ENCODE results near the gene F13B.
"Not testable (repeated sequence)": the region's sequence is repeated elsewhere in the genome, so short reads cannot be mapped to it uniquely, and the experiment has no call there.

F13B gene

GRCh38 chr1:197063212-197063611 is 3.8 kb downstream of the F13B start:
- H3K27me3 ChIP-seq (ENCODE audit: control insufficient read depth in 5 of 5, insufficient read depth in 4 of 5, low read length in 5 of 5), result no peaks in the 10 kb centered on the region
- H3K4me1 ChIP-seq (ENCODE audit: control insufficient read depth in 5 of 5, insufficient read depth in 5 of 5, low read length in 5 of 5), result no peaks in the 10 kb centered on the region
- no peak overlapping the region for H3K9ac ChIP-seq (ENCODE audit: low read length in 5 of 5)
- no peak overlapping the region for H3K4me3 ChIP-seq (ENCODE audit: low read depth in 1 of 5, low read length in 5 of 5)
- no peak overlapping the region for H3K27ac ChIP-seq (ENCODE audit: low read depth, low read length)
- no peaks in the 10 kb centered on the region for H3K36me3 ChIP-seq (ENCODE audit: control insufficient read depth in 5 of 5, insufficient read depth in 5 of 5, low read length in 5 of 5)
- H3K9me3 ChIP-seq (ENCODE audit: control insufficient read depth in 5 of 5, low read length in 5 of 5), result no peaks in the 10 kb centered on the region

GRCh38 chr1:197062692-197063091 is 4.4 kb downstream of the F13B start:
- Histone ChIP-seq H3K27ac (ENCODE audit: low read depth, low read length) (no peak overlapping the region), H3K9me3 (ENCODE audit: control insufficient read depth in 5 of 5, low read length in 5 of 5) (no peaks in the 10 kb centered on the region), H3K36me3 (ENCODE audit: control insufficient read depth in 5 of 5, insufficient read depth in 5 of 5, low read length in 5 of 5) (no peaks in the 10 kb centered on the region), H3K4me3 (ENCODE audit: low read depth in 1 of 5, low read length in 5 of 5) (no peak overlapping the region), H3K27me3 (ENCODE audit: control insufficient read depth in 5 of 5, insufficient read depth in 4 of 5, low read length in 5 of 5) (no peaks in the 10 kb centered on the region), H3K9ac (ENCODE audit: low read length in 5 of 5) (no peak overlapping the region), H3K4me1 (ENCODE audit: control insufficient read depth in 5 of 5, insufficient read depth in 5 of 5, low read length in 5 of 5) (no peaks in the 10 kb centered on the region)

GRCh38 chr1:197049100-197049499 is 18.0 kb downstream of the F13B start:
- H3K4me3 ChIP-seq (ENCODE audit: low read depth in 1 of 5, low read length in 5 of 5), result no peak overlapping the region
- no peak overlapping the region for H3K9ac ChIP-seq (ENCODE audit: low read length in 5 of 5)
- no peaks in the 10 kb centered on the region for H3K9me3 ChIP-seq (ENCODE audit: control insufficient read depth in 5 of 5, low read length in 5 of 5)
- no peaks in the 10 kb centered on the region for H3K27me3 ChIP-seq (ENCODE audit: control insufficient read depth in 5 of 5, insufficient read depth in 4 of 5, low read length in 5 of 5)
- no peak overlapping the region for H3K27ac ChIP-seq (ENCODE audit: low read depth, low read length)
- no peaks in the 10 kb centered on the region for H3K4me1 ChIP-seq (ENCODE audit: control insufficient read depth in 5 of 5, insufficient read depth in 5 of 5, low read length in 5 of 5)
- H3K36me3 ChIP-seq (ENCODE audit: control insufficient read depth in 5 of 5, insufficient read depth in 5 of 5, low read length in 5 of 5), result no peaks in the 10 kb centered on the region

- no peaks in the 10 kb centered on the region for H3K9me3 ChIP-seq (ENCODE audit: control insufficient read depth in 5 of 5, low read length in 5 of 5)
- H3K9ac ChIP-seq (ENCODE audit: low read length in 5 of 5), result no peak overlapping the region
- no peaks in the 10 kb centered on the region for H3K4me1 ChIP-seq (ENCODE audit: control insufficient read depth in 5 of 5, insufficient read depth in 5 of 5, low read length in 5 of 5)
- H3K36me3 ChIP-seq (ENCODE audit: control insufficient read depth in 5 of 5, insufficient read depth in 5 of 5, low read length in 5 of 5), result no peaks in the 10 kb centered on the region
- no peak overlapping the region for H3K4me3 ChIP-seq (ENCODE audit: low read depth in 1 of 5, low read length in 5 of 5)
- no peak overlapping the region for H3K27ac ChIP-seq (ENCODE audit: low read depth, low read length)
- no peaks in the 10 kb centered on the region for H3K27me3 ChIP-seq (ENCODE audit: control insufficient read depth in 5 of 5, insufficient read depth in 4 of 5, low read length in 5 of 5)
These were observed 24.3 kb downstream of the F13B start for GRCh38 chr1:197042676-197043341.

- no peaks in the 10 kb centered on the region for H3K4me1 ChIP-seq (ENCODE audit: control insufficient read depth in 5 of 5, insufficient read depth in 5 of 5, low read length in 5 of 5)
- no peak overlapping the region for H3K4me3 ChIP-seq (ENCODE audit: low read depth in 1 of 5, low read length in 5 of 5)
- no peak overlapping the region for H3K9ac ChIP-seq (ENCODE audit: low read length in 5 of 5)
- no peak overlapping the region for H3K27ac ChIP-seq (ENCODE audit: low read depth, low read length)
- no peaks in the 10 kb centered on the region for H3K27me3 ChIP-seq (ENCODE audit: control insufficient read depth in 5 of 5, insufficient read depth in 4 of 5, low read length in 5 of 5)
- H3K36me3 ChIP-seq (ENCODE audit: control insufficient read depth in 5 of 5, insufficient read depth in 5 of 5, low read length in 5 of 5), result no peaks in the 10 kb centered on the region
- no peaks in the 10 kb centered on the region for H3K9me3 ChIP-seq (ENCODE audit: control insufficient read depth in 5 of 5, low read length in 5 of 5)
These were observed 25.3 kb downstream of the F13B start for GRCh38 chr1:197041486-197042353.

- no peaks in the 10 kb centered on the region for H3K27me3 ChIP-seq (ENCODE audit: control insufficient read depth in 5 of 5, insufficient read depth in 4 of 5, low read length in 5 of 5)
- H3K4me1 ChIP-seq (ENCODE audit: control insufficient read depth in 5 of 5, insufficient read depth in 5 of 5, low read length in 5 of 5), result peaks cover 0 to 2% (median 0%) of the 10 kb centered on the region in 5 donors
- H3K36me3 ChIP-seq (ENCODE audit: control insufficient read depth in 5 of 5, insufficient read depth in 5 of 5, low read length in 5 of 5), result no peaks in the 10 kb centered on the region
- no peak overlapping the region for H3K4me3 ChIP-seq (ENCODE audit: low read depth in 1 of 5, low read length in 5 of 5)
- H3K9me3 ChIP-seq (ENCODE audit: control insufficient read depth in 5 of 5, low read length in 5 of 5), result no peaks in the 10 kb centered on the region
- no peak overlapping the region for H3K27ac ChIP-seq (ENCODE audit: low read depth, low read length)
- no peak overlapping the region for H3K9ac ChIP-seq (ENCODE audit: low read length in 5 of 5)
These were observed 30.2 kb downstream of the F13B start for GRCh38 chr1:197036861-197037260.

GRCh38 chr1:197034631-197035339 is 32.3 kb downstream of the F13B start:
- H3K27ac ChIP-seq (ENCODE audit: low read depth, low read length); H3K27me3 ChIP-seq (ENCODE audit: control insufficient read depth in 5 of 5, insufficient read depth in 4 of 5, low read length in 5 of 5); H3K9me3 ChIP-seq (ENCODE audit: control insufficient read depth in 5 of 5, low read length in 5 of 5); H3K4me3 ChIP-seq (ENCODE audit: low read depth in 1 of 5, low read length in 5 of 5); H3K9ac ChIP-seq (ENCODE audit: low read length in 5 of 5); H3K36me3 ChIP-seq (ENCODE audit: control insufficient read depth in 5 of 5, insufficient read depth in 5 of 5, low read length in 5 of 5); H3K4me1 ChIP-seq (ENCODE audit: control insufficient read depth in 5 of 5, insufficient read depth in 5 of 5, low read length in 5 of 5): not testable (repeated sequence)

GRCh38 chr1:197029749-197030148 is 37.3 kb downstream of the F13B start:
- peaks cover 0 to 2% (median 0%) of the 10 kb centered on the region in 5 donors for H3K4me1 ChIP-seq (ENCODE audit: control insufficient read depth in 5 of 5, insufficient read depth in 5 of 5, low read length in 5 of 5)
- no peak overlapping the region for H3K9ac ChIP-seq (ENCODE audit: low read length in 5 of 5)
- no peaks in the 10 kb centered on the region for H3K9me3 ChIP-seq (ENCODE audit: control insufficient read depth in 5 of 5, low read length in 5 of 5)
- H3K27ac ChIP-seq (ENCODE audit: low read depth, low read length), result no peak overlapping the region
- H3K4me3 ChIP-seq (ENCODE audit: low read depth in 1 of 5, low read length in 5 of 5), result no peak overlapping the region
- no peaks in the 10 kb centered on the region for H3K27me3 ChIP-seq (ENCODE audit: control insufficient read depth in 5 of 5, insufficient read depth in 4 of 5, low read length in 5 of 5)
- H3K36me3 ChIP-seq (ENCODE audit: control insufficient read depth in 5 of 5, insufficient read depth in 5 of 5, low read length in 5 of 5), result no peaks in the 10 kb centered on the region

- no peak overlapping the region for H3K27ac ChIP-seq (ENCODE audit: low read depth, low read length)
- H3K36me3 ChIP-seq (ENCODE audit: control insufficient read depth in 5 of 5, insufficient read depth in 5 of 5, low read length in 5 of 5), result no peaks in the 10 kb centered on the region
- H3K9me3 ChIP-seq (ENCODE audit: control insufficient read depth in 5 of 5, low read length in 5 of 5), result no peaks in the 10 kb centered on the region
- no peak overlapping the region for H3K9ac ChIP-seq (ENCODE audit: low read length in 5 of 5)
- H3K4me1 ChIP-seq (ENCODE audit: control insufficient read depth in 5 of 5, insufficient read depth in 5 of 5, low read length in 5 of 5), result peaks cover 0 to 4% (median 0%) of the 10 kb centered on the region in 5 donors
- no peak overlapping the region for H3K4me3 ChIP-seq (ENCODE audit: low read depth in 1 of 5, low read length in 5 of 5)
- H3K27me3 ChIP-seq (ENCODE audit: control insufficient read depth in 5 of 5, insufficient read depth in 4 of 5, low read length in 5 of 5), result no peaks in the 10 kb centered on the region
These were observed 39.7 kb downstream of the F13B start for GRCh38 chr1:197027359-197027758.

- Histone ChIP-seq H3K27me3 (ENCODE audit: control insufficient read depth in 5 of 5, insufficient read depth in 4 of 5, low read length in 5 of 5) (no peaks in the 10 kb centered on the region), H3K4me1 (ENCODE audit: control insufficient read depth in 5 of 5, insufficient read depth in 5 of 5, low read length in 5 of 5) (peaks cover 0 to 4% (median 0%) of the 10 kb centered on the region in 5 donors), H3K27ac (ENCODE audit: low read depth, low read length) (no peak overlapping the region), H3K9me3 (ENCODE audit: control insufficient read depth in 5 of 5, low read length in 5 of 5) (no peaks in the 10 kb centered on the region), H3K4me3 (ENCODE audit: low read depth in 1 of 5, low read length in 5 of 5) (no peak overlapping the region), H3K9ac (ENCODE audit: low read length in 5 of 5) (no peak overlapping the region), H3K36me3 (ENCODE audit: control insufficient read depth in 5 of 5, insufficient read depth in 5 of 5, low read length in 5 of 5) (no peaks in the 10 kb centered on the region)
These were observed 42.6 kb downstream of the F13B start for GRCh38 chr1:197024460-197024859.
